ENCODE measurements around the gene LYPD1.

- TF ChIP-seq CTCF (IDR thresholded peaks at IDR 0.05) (no peak), REST (IDR thresholded peaks at IDR 0.05; ENCODE audit: insufficient read depth in 1 of 2, low read depth in 2 of 2, low read length in 1 of 2) (no peak)
These were observed 31.5 kb downstream of the LYPD1 start for GRCh38 chr2:132638313-132639040.

Data from Panc1 (cell line).